ENCODE measurements around the gene SRPRB.

SRPRB gene, protein sequence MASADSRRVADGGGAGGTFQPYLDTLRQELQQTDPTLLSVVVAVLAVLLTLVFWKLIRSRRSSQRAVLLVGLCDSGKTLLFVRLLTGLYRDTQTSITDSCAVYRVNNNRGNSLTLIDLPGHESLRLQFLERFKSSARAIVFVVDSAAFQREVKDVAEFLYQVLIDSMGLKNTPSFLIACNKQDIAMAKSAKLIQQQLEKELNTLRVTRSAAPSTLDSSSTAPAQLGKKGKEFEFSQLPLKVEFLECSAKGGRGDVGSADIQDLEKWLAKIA

GRCh38 chr3:133805702-133806475, at the start of gene SRPRB:
Gene SRPRB (plus strand): TSS chr3:133805815. CDS start chr3:133805849, 34 bp downstream.
- H3K4me3 ChIP-seq (ENCODE audit: low read depth, low read length), result peak within 1 kb of the TSS; percentile 75
- TF ChIP-seq CTCF (IDR thresholded peaks at IDR 0.05; ENCODE audit: borderline replicate concordance, insufficient read depth, low read depth, low read length), result no peak

GRCh38 chr3:133756716-133757694, 48.6 kb upstream of the SRPRB start:
- H3K4me3 ChIP-seq (ENCODE audit: low read depth, low read length), result no peak overlapping the region
- no peak for TF ChIP-seq CTCF (IDR thresholded peaks at IDR 0.05; ENCODE audit: borderline replicate concordance, insufficient read depth, low read depth, low read length)

- H3K4me3 ChIP-seq (ENCODE audit: low read depth, low read length), result no peak overlapping the region
- no peak for TF ChIP-seq CTCF (IDR thresholded peaks at IDR 0.05; ENCODE audit: borderline replicate concordance, insufficient read depth, low read depth, low read length)
These were observed 47.7 kb upstream of the SRPRB start for GRCh38 chr3:133757701-133758567.

DNA sequence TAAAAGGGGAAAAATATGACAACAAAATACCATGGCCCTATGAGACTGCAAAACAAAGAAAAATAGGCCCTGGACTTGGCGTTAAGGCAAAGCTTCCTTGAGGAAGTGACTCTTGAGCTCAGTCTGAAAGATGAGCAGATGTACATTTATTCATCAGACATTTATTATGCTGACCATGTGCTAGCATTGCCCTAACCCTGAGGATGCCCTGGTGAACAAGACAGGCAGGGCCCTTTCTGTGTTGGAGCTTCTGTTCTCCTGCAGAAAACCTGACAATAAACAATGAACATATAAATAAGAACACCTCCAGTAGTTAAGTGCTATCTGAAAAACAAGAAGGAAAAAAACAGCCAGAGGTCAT, 47.1 kb upstream of the SRPRB start:
- no peak overlapping the region for H3K4me3 ChIP-seq (ENCODE audit: low read depth, low read length)
- no peak for TF ChIP-seq CTCF (IDR thresholded peaks at IDR 0.05; ENCODE audit: borderline replicate concordance, insufficient read depth, low read depth, low read length)

GRCh38 chr3:133758964-133759739, 46.5 kb upstream of the SRPRB start:
- TF ChIP-seq CTCF (IDR thresholded peaks at IDR 0.05; ENCODE audit: borderline replicate concordance, insufficient read depth, low read depth, low read length), result no peak

More at GRCh38 chr3:133758964-133759739, 46.5 kb upstream of the SRPRB start:
- no peak overlapping the region for H3K4me3 ChIP-seq (ENCODE audit: low read depth, low read length)

Measured in GM12875 (cell line).